Measurements from ENCODE around the gene TECPR1. TPM values are rescaled to one million over a fixed set of nuclear protein-coding genes. Genes with fewer than 3 reads are reported as not detected.

The TECPR1 gene, protein sequence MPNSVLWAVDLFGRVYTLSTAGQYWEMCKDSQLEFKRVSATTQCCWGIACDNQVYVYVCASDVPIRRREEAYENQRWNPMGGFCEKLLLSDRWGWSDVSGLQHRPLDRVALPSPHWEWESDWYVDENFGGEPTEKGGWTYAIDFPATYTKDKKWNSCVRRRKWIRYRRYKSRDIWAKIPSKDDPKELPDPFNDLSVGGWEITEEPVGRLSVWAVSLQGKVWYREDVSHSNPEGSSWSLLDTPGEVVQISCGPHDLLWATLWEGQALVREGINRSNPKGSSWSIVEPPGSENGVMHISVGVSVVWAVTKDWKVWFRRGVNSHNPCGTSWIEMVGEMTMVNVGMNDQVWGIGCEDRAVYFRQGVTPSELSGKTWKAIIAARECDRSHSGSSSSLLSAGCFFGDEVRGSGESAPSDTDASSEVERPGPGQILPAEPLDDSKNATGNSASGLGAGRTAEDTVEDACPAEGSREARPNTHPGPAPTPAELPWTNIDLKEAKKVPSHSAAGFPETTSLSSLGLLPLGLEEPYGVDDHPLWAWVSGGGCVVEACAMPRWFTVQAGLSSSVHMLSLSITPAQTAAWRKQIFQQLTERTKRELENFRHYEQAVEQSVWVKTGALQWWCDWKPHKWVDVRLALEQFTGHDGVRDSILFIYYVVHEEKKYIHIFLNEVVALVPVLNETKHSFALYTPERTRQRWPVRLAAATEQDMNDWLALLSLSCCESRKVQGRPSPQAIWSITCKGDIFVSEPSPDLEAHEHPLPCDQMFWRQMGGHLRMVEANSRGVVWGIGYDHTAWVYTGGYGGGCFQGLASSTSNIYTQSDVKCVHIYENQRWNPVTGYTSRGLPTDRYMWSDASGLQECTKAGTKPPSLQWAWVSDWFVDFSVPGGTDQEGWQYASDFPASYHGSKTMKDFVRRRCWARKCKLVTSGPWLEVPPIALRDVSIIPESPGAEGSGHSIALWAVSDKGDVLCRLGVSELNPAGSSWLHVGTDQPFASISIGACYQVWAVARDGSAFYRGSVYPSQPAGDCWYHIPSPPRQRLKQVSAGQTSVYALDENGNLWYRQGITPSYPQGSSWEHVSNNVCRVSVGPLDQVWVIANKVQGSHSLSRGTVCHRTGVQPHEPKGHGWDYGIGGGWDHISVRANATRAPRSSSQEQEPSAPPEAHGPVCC
- total RNA-seq: 10 to 100 TPM in 7 of 8 experiments, 1 to 10 TPM in 1; 7.0 to 23.4 (median 16.2) TPM

DNA sequence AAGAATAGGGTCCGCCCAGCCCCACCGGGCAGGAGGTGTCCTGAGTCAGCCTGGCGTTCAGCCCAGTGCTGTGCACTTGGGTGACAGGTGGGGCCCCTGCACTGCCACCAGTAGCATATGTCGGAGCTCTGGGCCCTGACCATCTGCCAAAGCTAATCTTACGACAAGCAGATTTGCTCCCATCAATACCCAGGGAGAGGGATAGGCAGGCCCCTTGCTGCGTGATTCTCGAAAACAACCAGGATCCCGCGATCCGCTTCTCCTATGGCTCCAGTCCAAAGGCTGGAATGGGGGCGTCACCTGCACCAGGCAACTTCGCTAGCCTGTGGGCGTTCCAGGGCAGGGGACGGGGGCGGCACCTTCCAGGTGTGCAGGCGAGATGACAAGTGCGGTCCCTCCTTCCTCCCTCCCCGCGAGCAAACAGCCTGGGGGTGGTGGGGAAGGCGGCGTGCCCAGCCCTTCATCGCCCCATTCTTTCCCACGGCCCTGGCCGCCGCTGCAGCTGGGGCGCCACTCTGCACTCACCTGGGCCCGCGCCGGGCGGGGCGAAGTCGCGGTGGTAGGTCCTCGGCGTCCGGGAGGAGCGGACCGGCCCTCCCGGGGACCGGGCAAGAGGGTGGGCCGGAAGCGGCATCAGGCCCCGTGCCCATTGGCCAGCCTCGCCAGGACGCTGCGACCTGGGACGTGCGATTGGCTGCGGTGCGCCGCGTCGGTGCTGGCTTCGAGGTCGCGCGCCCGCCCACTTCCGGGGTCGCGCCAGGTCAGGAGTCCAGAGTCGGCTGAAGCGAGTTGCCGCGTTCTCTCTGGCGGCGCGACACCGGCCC lies at the start of gene TECPR1:
TECPR1 (minus strand) TSS at position 632 of the 824 bp plus-strand sequence. CDS start 6,086 bp downstream, outside the sequence.
- Histone ChIP-seq H3K27ac (peak within 1 kb of the TSS; percentile 11 to 24), H3K4me3 (peak within 1 kb of the TSS; percentile 78 to 93 (median 80)), H3K4me1 (replicated peaks in 1 of 2) (peaks cover 14 to 15% of the 10 kb centered on the region in 2 donors)
- peak; percentile 95 to 100 (median 99) for ATAC-seq (replicated peaks in 6 of 8)
- WGBS, 10 experiments: 0 to 5% (median 0%) methylated on average over 1 to 15 of the region's 69 CpGs; no CpG with 5 or more reads in 4 of the 10 experiments
- in situ Hi-C loops (cut with MboI; ENCODE audit: low pct_unique_long_range_greater_than_20kb in 2 of 9, low sequenced_read_pairs in 9 of 9, unreplicated experiment in 9 of 9): no loop called here

DNA sequence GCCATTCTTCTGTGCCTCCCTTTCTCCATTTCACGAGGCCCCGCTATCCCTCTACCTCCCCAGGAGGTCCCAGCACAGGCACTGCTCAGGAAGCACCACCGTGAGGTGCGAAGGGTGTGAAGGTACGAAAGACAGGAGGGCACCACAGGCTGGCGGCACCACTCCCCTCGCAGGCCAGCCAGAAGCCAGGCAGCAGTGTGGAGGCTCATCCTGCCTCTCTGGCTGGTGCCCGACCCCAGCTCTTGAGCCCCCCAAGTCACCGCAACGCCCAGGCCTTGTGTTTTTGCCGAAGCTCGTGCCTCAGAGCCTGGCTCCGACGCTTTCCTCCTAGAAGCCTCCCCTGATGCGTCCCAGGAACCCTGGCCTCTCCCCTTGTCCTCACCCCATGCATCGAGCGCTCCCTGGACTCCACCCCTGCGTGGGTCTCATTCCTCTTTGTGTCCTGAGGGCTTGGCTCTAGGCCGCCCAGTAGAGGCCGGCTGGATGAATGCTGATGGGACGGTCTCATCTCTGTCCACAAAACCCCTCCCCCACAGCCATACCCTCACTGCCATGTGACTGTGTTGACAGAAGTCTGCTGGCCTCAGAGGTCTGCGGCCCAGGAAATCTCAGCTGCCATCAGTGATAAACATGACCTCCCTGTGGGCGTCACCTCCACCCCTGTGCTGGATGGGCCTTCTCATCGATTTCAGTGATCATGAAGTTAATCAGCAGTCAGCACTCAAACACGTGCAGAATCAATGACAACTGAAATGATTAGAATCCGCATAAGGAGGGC lies 48.8 kb upstream of the TECPR1 start:
- Histone ChIP-seq H3K4me3 (no peak overlapping the region), H3K4me1 (replicated peaks in 1 of 2) (peaks cover 22 to 29% of the 10 kb centered on the region in 2 donors), H3K27ac (peak overlapping the region; percentile 70 to 79)
- in situ Hi-C loops (cut with MboI; ENCODE audit: low pct_unique_long_range_greater_than_20kb in 2 of 9, low sequenced_read_pairs in 9 of 9, unreplicated experiment in 9 of 9): loop anchor here in 3 of 9 experiments (25.0 kb wide), 2 partner anchors 112 to 537 kb away; partner anchors contain the start of gene BAIAP2L1 (in 1 of the 3)
- ATAC-seq (replicated peaks in 6 of 8): peak in 5 of 8 experiments; percentile 95 to 97 (median 97)
- 48 to 100% (median 80%) methylated on average over 1 to 6 of the region's 26 CpGs; no CpG with 5 or more reads in 2 of the 10 experiments for WGBS, 10 experiments

DNA sequence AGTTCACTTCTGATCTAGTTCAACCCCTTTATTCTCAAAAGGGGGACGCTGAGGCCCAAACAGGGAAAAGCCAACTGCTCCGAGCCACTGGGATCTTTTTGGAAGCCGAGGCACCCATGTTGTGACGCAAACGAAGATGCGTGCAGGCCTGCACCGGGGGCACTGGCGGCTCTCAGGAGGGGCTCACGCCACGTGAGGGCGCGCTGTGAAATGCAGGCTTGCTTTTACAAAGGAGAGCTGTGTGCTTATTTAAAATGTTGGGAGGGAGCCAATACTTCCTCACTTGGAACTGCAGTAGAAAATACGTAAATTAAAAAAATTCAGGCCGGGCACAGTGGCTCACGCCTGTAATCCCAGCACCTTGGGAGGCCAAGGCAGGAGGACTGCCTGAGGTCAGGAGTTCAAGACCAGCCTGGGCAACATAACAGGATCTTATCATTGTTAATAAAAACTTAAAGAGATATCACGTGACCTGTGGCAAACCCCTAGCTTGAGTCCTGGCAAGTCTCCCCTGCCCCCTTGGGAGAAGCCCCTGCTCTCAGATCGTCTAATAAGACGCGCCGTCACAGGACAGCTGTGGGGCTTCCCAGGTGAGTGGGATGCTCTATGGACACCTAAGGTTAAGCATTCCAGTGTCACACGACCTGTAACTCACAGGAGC lies 45.7 kb upstream of the TECPR1 start:
- no peak for ATAC-seq (replicated peaks in 6 of 8)
- Histone ChIP-seq H3K4me3 (no peak overlapping the region), H3K4me1 (replicated peaks in 1 of 2) (peaks cover 15 to 21% of the 10 kb centered on the region in 2 donors), H3K27ac (no peak overlapping the region)
- in situ Hi-C loops (cut with MboI; ENCODE audit: low pct_unique_long_range_greater_than_20kb in 2 of 9, low sequenced_read_pairs in 9 of 9, unreplicated experiment in 9 of 9): loop anchor here in 1 of 9 experiments (25.0 kb wide), 1 partner anchor 540 kb away; no protein-coding TSS in a partner anchor
- WGBS, 10 experiments: 79 to 100% (median 85%) methylated on average over 1 to 13 of the region's 21 CpGs; no CpG with 5 or more reads in 4 of the 10 experiments

DNA sequence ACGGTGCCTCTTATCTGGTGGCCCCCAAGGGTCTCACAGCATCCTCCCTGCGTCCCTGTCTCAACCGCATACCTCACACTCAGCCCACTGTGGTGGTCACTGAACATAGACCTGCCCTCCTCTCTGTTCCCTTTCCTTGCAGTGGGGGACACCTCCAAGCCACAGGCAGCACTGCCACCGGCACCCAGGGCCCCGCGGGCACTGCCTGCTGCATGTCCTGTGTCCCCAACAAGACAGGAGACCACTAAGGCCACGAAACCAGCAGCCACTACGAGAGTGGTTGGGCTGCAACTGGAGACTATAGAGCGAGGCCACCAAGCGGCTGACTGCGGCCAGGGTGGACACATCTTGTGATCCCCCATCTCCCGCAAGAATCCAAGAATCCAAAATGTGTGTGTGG lies 44.8 kb upstream of the TECPR1 start:
- no peak for ATAC-seq (replicated peaks in 6 of 8)
- in situ Hi-C loops (cut with MboI; ENCODE audit: low pct_unique_long_range_greater_than_20kb in 2 of 9, low sequenced_read_pairs in 9 of 9, unreplicated experiment in 9 of 9): loop anchor here in 1 of 9 experiments (25.0 kb wide), 1 partner anchor 540 kb away; no protein-coding TSS in a partner anchor
- Histone ChIP-seq H3K4me1 (replicated peaks in 1 of 2) (peaks cover 15 to 21% of the 10 kb centered on the region in 2 donors), H3K4me3 (no peak overlapping the region), H3K27ac (no peak overlapping the region)
- WGBS, 10 experiments: 80 to 100% (median 92%) methylated on average over 1 to 5 of the region's 12 CpGs; no CpG with 5 or more reads in 5 of the 10 experiments

DNA sequence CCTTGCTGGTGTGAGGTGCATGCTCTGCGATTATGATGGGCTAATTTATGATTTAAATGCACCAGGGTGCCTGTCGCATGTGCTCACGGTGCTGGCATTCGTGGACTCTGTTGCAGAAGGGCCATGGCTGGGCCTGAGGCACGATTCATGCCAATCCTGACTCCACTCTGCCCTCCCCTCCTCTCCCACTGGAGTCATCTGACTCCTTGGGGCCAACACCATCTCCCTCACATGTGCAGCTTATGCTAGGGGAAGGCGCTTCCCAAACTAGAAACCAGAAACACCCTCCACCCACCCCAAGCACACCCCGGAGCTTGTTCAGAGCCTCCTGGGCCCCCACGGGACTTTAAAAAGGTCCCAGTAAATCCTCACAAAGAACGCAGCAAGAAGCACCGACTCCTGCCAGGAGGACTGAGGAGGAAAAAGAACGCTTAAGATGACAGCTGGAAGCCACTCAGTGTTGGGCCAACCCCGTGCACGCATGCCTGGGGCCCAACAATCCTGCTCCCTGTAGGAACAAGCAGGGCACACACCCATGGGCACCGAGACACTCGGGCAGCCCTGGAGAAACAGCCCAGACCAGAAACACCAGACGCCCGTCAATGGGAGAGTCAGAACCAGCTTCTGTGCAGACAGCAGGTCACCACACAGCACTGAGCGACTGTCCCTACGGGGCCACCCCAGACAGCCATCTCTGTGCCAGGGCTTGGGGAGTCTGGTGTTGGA lies 43.6 kb upstream of the TECPR1 start:
- H3K4me1 ChIP-seq (replicated peaks in 1 of 2): peaks cover 5 to 12% of the 10 kb centered on the region in 2 donors
- H3K27ac ChIP-seq: no peak overlapping the region
- H3K4me3 ChIP-seq: no peak overlapping the region
- peak in 2 of 8 experiments; percentile 27 to 38 for ATAC-seq (replicated peaks in 6 of 8)
- WGBS, 10 experiments: 0 to 100% (median 85%) methylated on average over 1 to 6 of the region's 19 CpGs; no CpG with 5 or more reads in 5 of the 10 experiments
- in situ Hi-C loops (cut with MboI; ENCODE audit: low pct_unique_long_range_greater_than_20kb in 2 of 9, low sequenced_read_pairs in 9 of 9, unreplicated experiment in 9 of 9): loop anchor here in 1 of 9 experiments (25.0 kb wide), 1 partner anchor 542 kb away; no protein-coding TSS in a partner anchor

DNA sequence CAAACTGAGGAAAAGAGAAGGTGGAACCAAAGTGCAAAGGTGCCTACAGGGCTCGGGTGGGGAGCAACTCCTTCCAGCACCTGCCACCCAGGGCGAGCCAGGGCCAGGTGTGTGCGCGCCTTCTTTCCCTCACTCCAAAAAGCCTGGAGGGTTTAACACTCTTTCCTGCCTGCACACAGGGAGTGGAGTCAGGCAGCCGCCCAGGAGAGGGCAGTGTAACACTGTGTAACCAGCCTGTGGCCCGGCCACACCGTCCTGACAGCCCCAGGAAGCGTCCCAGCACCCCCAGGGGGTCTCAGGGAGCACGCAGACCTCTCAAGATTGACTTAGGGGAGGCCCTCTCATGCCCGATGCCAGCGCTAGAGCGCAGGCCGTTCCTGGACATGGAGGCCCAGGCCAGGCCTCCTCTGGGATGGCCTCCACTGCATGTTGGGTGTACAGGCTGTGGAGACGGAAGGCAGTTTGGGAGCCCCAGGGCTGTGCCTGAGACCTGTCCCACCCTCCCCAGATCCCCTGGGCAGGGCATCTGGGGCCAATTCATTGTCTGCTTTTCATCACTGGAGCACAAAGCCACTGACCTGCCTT lies 42.9 kb upstream of the TECPR1 start:
- WGBS, 10 experiments: 0 to 82% (median 43%) methylated on average over 1 to 2 of the region's 14 CpGs; no CpG with 5 or more reads in 4 of the 10 experiments
- Histone ChIP-seq H3K4me1 (replicated peaks in 1 of 2) (peaks cover 0 to 7% of the 10 kb centered on the region in 2 donors), H3K27ac (no peak overlapping the region), H3K4me3 (no peak overlapping the region)
- peak; percentile 78 to 96 (median 89) for ATAC-seq (replicated peaks in 6 of 8)
- in situ Hi-C loops (cut with MboI; ENCODE audit: low pct_unique_long_range_greater_than_20kb in 2 of 9, low sequenced_read_pairs in 9 of 9, unreplicated experiment in 9 of 9): loop anchor here in 1 of 9 experiments (25.0 kb wide), 1 partner anchor 542 kb away; no protein-coding TSS in a partner anchor

DNA sequence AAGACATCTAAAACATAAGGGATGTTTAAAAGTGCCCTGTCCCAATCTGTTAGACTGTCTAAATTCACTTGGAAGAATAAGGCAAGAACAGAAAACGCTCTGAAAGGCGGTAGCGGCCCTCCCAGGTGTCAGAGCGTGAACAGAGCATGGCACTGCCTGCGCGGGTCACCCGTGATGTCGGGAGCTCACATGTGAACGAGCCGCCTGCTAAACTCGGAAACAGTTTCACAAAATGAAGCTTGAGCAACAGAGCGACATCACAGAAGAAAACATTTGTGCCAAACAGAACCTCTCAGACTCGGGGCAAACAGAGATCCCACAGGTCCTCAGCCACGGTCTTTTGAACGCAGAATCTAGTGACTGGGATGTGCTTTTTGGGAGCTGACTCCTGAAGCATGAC lies 42.3 kb upstream of the TECPR1 start:
- Histone ChIP-seq H3K4me1 (replicated peaks in 1 of 2) (peaks cover 0 to 7% of the 10 kb centered on the region in 2 donors), H3K4me3 (no peak overlapping the region), H3K27ac (no peak overlapping the region)
- in situ Hi-C loops (cut with MboI; ENCODE audit: low pct_unique_long_range_greater_than_20kb in 2 of 9, low sequenced_read_pairs in 9 of 9, unreplicated experiment in 9 of 9): loop anchor here in 1 of 9 experiments (25.0 kb wide), 1 partner anchor 543 kb away; no protein-coding TSS in a partner anchor
- WGBS, 10 experiments: 30 to 94% (median 74%) methylated on average over 2 to 14 of the region's 15 CpGs; no CpG with 5 or more reads in 1 of the 10 experiments
- ATAC-seq (replicated peaks in 6 of 8): no peak

DNA sequence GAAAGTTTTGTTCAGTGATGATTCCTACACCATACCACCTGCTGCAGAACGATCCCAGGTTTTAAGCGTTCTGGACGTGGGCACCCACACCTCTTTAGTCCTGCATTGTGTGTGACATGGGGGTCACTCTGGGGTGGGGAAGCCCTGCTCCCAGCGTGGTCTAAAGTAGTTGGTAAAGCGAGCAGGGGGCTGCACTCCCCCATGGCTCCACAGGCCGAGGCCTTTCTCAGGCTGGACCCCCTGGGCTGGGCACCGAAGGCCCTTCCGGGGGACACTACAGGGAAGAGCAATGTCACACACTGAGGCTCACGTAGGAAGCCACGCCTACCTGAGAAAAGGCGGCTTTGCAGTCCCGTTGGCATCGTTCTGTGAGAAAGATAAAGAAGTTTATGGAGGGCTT lies 41.7 kb upstream of the TECPR1 start:
- 90 to 100% methylated on average over 2 to 3 of the region's 13 CpGs; no CpG with 5 or more reads in 8 of the 10 experiments for WGBS, 10 experiments
- peaks cover 0 to 7% of the 10 kb centered on the region in 2 donors for H3K4me1 ChIP-seq (replicated peaks in 1 of 2)
- H3K27ac ChIP-seq: no peak overlapping the region
- H3K4me3 ChIP-seq: no peak overlapping the region
- in situ Hi-C loops (cut with MboI; ENCODE audit: low pct_unique_long_range_greater_than_20kb in 2 of 9, low sequenced_read_pairs in 9 of 9, unreplicated experiment in 9 of 9): loop anchor here in 1 of 9 experiments (25.0 kb wide), 1 partner anchor 544 kb away; no protein-coding TSS in a partner anchor
- ATAC-seq (replicated peaks in 6 of 8): no peak

DNA sequence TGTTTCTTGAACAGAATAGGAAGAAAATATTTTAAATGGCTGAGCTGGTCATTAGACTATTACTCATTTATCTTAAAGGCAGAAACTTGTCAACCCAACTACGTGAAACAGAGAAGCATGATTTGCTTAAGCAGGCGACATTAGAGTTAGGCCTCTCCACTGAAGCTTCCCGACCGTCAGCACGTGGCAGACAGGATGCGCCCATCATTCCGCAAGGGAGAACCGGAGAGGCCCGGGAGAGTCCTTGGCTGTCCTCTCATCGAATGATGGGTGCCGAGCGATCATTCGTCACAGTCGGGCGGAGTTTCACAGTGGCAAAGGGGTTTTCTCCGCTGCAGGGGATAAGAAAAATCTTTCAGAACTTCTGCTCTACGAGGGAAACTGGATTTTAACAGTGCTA lies 41.2 kb upstream of the TECPR1 start:
- in situ Hi-C loops (cut with MboI; ENCODE audit: low pct_unique_long_range_greater_than_20kb in 2 of 9, low sequenced_read_pairs in 9 of 9, unreplicated experiment in 9 of 9): loop anchor here in 1 of 9 experiments (25.0 kb wide), 1 partner anchor 544 kb away; no protein-coding TSS in a partner anchor
- WGBS, 10 experiments: 69 to 91% (median 83%) methylated on average over 2 to 15 of the region's 17 CpGs; no CpG with 5 or more reads in 2 of the 10 experiments
- Histone ChIP-seq H3K4me3 (no peak overlapping the region), H3K4me1 (replicated peaks in 1 of 2) (peaks cover 0 to 7% of the 10 kb centered on the region in 2 donors), H3K27ac (no peak overlapping the region)
- no peak for ATAC-seq (replicated peaks in 6 of 8)
